ENCODE results near the gene NSD1.

Gene NSD1

GRCh38 chr5:177306674-177307543, 173.3 kb downstream of the NSD1 start:
- Mint-ChIP-seq H3K4me1 (peaks cover 56% of the 10 kb centered on the region), H3K4me3 (peak overlapping the region; percentile 33)

GRCh38 chr5:177307544-177308363, 174.2 kb downstream of the NSD1 start:
- no peak overlapping the region for H3K27ac Mint-ChIP-seq
- H3K9me3 Mint-ChIP-seq: no peaks in the 10 kb centered on the region
- no peaks in the 10 kb centered on the region for H3K27me3 Mint-ChIP-seq

More at GRCh38 chr5:177306674-177307543, 173.3 kb downstream of the NSD1 start:
- no peaks in the 10 kb centered on the region for H3K9me3 Mint-ChIP-seq
- H3K27me3 Mint-ChIP-seq: no peaks in the 10 kb centered on the region
- no peak overlapping the region for H3K27ac Mint-ChIP-seq
- H3K36me3 Mint-ChIP-seq: peaks cover 7% of the 10 kb centered on the region

GRCh38 chr5:177308740-177309139, 175.2 kb downstream of the NSD1 start:
- H3K27me3 Mint-ChIP-seq: no peaks in the 10 kb centered on the region
- peak overlapping the region; percentile 44 for H3K4me3 Mint-ChIP-seq
- no peaks in the 10 kb centered on the region for H3K9me3 Mint-ChIP-seq
- H3K36me3 Mint-ChIP-seq: peaks cover 7% of the 10 kb centered on the region
- H3K4me1 Mint-ChIP-seq: peaks cover 55% of the 10 kb centered on the region
- H3K27ac Mint-ChIP-seq: no peak overlapping the region

More at GRCh38 chr5:177307544-177308363, 174.2 kb downstream of the NSD1 start:
- H3K4me3 Mint-ChIP-seq: no peak overlapping the region
- H3K36me3 Mint-ChIP-seq: peaks cover 7% of the 10 kb centered on the region
- peaks cover 53% of the 10 kb centered on the region for H3K4me1 Mint-ChIP-seq

- peaks cover 48% of the 10 kb centered on the region for H3K4me1 Mint-ChIP-seq
- H3K27ac Mint-ChIP-seq: peak overlapping the region; percentile 62
- no peaks in the 10 kb centered on the region for H3K27me3 Mint-ChIP-seq
- peaks cover 7% of the 10 kb centered on the region for H3K36me3 Mint-ChIP-seq
- peak overlapping the region; percentile 59 for H3K4me3 Mint-ChIP-seq
- no peaks in the 10 kb centered on the region for H3K9me3 Mint-ChIP-seq
These were observed 176.0 kb downstream of the NSD1 start for GRCh38 chr5:177309351-177310191.

GRCh38 chr5:177310332-177310731, 176.8 kb downstream of the NSD1 start:
- Mint-ChIP-seq H3K27me3 (no peaks in the 10 kb centered on the region), H3K36me3 (peaks cover 3% of the 10 kb centered on the region), H3K27ac (no peak overlapping the region), H3K4me1 (peaks cover 41% of the 10 kb centered on the region), H3K9me3 (no peaks in the 10 kb centered on the region), H3K4me3 (no peak overlapping the region)

DNA sequence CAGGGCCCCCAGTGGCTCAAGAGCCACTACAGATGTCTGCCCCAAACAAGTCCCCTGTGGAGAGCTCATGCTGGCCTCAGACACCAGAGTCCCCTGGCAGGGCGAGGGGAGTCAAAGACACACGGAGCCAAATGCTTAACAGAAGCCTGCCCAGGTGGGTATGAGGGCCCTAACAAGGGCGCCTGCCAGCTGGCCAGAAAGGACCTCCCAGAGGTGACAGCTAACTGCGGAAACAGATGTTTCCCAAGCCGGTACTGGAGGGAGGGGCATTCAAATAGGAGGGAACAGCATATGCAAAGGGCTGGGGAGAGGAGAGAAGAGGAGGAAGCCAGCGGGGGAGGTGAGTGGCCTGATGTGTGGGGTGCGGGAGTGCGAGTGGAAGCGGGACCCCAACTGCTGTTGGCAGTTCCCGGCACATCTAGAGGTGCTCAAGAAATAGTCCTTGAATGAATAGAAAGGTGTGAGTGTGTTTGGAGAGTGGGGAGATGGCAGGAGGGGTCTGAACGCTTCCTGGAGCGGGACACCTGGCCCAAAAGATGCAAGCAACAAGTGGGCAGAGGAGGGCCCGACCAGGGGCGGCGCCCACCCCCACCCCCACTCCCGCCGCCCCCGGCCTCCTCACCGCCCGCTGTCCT, 177.3 kb downstream of the NSD1 start:
- H3K4me1 Mint-ChIP-seq: peaks cover 36% of the 10 kb centered on the region
- H3K27me3 Mint-ChIP-seq: no peaks in the 10 kb centered on the region
- H3K4me3 Mint-ChIP-seq: peak overlapping the region; percentile 82
- peaks cover 3% of the 10 kb centered on the region for H3K36me3 Mint-ChIP-seq
- H3K9me3 Mint-ChIP-seq: no peaks in the 10 kb centered on the region
- peak overlapping the region; percentile 73 for H3K27ac Mint-ChIP-seq

GRCh38 chr5:177311392-177311722, 177.8 kb downstream of the NSD1 start:
- no peaks in the 10 kb centered on the region for H3K36me3 Mint-ChIP-seq
- H3K27ac Mint-ChIP-seq: no peak overlapping the region
- no peaks in the 10 kb centered on the region for H3K9me3 Mint-ChIP-seq
- no peak overlapping the region for H3K4me3 Mint-ChIP-seq
- no peaks in the 10 kb centered on the region for H3K27me3 Mint-ChIP-seq
- peaks cover 32% of the 10 kb centered on the region for H3K4me1 Mint-ChIP-seq

DNA sequence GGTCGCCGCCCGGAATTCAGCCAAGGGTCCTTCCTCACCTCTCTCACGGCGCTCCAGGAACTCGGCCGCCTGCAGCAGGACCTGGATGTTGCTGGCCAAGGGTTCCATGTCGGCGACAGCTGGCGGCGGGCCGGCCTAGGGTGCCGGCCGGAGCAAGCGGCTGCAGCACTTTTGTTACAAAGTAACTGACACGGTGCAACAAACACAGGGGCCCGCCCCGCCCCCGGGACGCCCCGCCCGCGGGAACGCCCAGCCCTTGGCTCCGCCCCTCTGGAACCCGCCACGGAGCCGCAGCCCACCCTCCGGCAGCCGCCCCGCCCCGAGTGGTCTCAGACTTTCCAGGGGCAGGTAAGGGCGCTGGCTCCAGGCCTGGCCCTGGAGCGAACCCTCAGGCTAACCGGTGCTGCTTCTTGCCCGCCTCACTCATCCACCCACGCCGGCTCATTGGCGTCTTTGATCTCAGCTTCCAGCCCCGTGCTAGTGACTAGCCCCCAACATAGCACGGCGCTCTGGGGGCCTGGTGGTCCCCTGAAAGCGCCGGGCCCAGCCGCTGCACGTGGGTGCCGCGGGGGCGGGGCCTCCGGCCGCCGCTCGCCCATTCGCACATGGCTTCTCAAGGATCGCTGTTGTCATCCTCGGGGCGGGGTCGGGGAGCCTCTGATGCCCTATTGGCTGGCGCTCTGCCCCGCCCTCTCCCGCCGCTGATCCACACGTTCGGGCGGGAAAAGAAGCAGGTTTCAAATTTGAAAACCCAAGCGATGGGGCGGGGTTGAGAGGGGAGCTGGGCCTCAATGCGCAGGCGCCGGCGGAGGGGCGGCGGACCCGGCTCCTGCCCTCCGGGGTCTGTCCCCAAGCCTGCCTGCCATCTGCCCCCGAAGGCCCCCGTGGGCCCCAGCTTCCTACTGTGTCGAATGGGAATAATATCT, 178.4 kb downstream of the NSD1 start, which contains the start of gene MXD3:
Gene MXD3 (minus strand): TSS at position 176 of the 926 bp plus-strand sequence. CDS start 68 bp downstream, at position 108.
- no peaks in the 10 kb centered on the region for H3K9me3 Mint-ChIP-seq

GRCh38 chr5:177312649-177313181, 179.1 kb downstream of the NSD1 start:
- H3K4me3 Mint-ChIP-seq: peak overlapping the region; percentile 84
- no peak overlapping the region for H3K27ac Mint-ChIP-seq
- no peaks in the 10 kb centered on the region for H3K36me3 Mint-ChIP-seq
- H3K9me3 Mint-ChIP-seq: no peaks in the 10 kb centered on the region
- no peaks in the 10 kb centered on the region for H3K27me3 Mint-ChIP-seq
- peaks cover 25% of the 10 kb centered on the region for H3K4me1 Mint-ChIP-seq

More for the DNA sequence above, 178.4 kb downstream of the NSD1 start, which contains the start of gene MXD3:
- no peaks in the 10 kb centered on the region for H3K27me3 Mint-ChIP-seq
- no peaks in the 10 kb centered on the region for H3K36me3 Mint-ChIP-seq
- peak within 1 kb of the TSS; percentile 84 for H3K4me3 Mint-ChIP-seq
- peak within 1 kb of the TSS; percentile 73 for H3K27ac Mint-ChIP-seq
- peaks cover 26% of the 10 kb centered on the region for H3K4me1 Mint-ChIP-seq

GRCh38 chr5:177313561-177314259, 180.1 kb downstream of the NSD1 start:
- no peaks in the 10 kb centered on the region for H3K36me3 Mint-ChIP-seq
- no peak overlapping the region for H3K27ac Mint-ChIP-seq
- H3K9me3 Mint-ChIP-seq: no peaks in the 10 kb centered on the region
- no peak overlapping the region for H3K4me3 Mint-ChIP-seq
- H3K27me3 Mint-ChIP-seq: no peaks in the 10 kb centered on the region
- peaks cover 32% of the 10 kb centered on the region for H3K4me1 Mint-ChIP-seq

DNA sequence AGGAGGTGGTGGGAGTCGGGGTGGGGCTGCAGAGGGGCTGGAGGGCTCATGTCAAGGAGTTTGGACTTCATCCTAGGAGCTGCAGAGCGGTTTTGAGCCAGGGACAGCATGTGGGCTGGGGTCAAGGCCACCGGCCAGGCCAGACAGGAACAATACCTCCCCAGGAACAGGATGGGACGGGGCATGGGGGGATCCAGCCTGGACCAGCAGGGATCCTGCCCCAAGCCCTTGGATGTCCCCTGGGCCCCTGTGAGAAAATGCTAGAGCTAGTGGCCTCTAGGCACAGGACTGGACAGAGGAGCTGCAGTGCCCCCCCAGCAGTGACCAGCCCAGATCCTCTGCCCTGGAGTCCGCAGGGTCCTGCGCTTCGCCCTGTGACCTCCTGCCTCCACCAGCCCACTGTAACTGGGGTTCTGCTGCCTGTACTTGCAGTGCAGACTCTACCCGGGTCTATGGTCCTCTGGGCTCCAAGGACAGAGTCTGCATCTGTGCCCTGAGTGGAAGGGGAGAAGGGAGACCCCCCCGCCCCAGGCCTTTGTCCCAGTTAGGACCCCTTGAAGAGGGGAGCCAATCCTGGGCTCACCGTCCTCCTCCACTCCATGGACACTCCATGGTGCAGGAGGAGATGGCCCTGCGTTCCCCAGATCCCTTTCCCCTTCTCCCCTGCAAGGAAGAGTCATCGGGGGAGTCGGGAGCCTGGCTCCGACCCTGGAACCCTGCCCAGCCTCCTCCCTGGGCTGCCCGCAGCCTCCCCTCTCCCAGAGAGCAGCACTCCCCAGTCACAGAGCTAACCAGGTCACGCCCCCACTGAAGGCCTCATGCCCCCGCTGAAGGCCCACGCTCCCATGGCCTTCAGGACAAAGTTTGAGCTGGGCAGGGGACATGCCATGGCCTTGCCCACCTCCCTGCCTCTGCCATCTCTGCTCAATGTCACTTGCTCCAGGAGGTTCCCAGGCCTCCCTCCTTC, 181.1 kb downstream of the NSD1 start:
- Mint-ChIP-seq H3K27me3 (no peaks in the 10 kb centered on the region), H3K4me3 (no peak overlapping the region), H3K36me3 (no peaks in the 10 kb centered on the region), H3K27ac (no peak overlapping the region), H3K9me3 (no peaks in the 10 kb centered on the region), H3K4me1 (peaks cover 28% of the 10 kb centered on the region)

DNA sequence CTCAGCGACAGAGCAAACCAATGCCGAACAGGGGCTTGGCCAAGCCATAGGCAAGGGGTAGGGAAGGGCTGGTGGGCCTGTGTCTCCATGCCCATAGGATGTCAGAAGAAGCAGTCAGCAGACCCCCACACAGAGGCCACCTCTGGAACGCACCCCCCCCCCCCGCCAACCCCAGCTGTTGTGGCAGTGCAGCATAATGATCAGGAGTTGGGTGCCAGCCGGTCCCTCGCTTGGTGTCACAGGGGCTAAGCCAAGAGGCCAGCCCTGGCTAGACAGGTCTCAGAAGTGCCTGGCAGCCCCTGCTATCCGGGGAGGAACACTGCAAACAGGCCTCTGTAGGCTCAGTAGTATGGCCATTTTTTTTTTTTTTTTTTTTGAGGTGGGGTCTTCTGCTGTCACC, 181.8 kb downstream of the NSD1 start:
- Mint-ChIP-seq H3K27ac (no peak overlapping the region), H3K27me3 (no peaks in the 10 kb centered on the region), H3K4me3 (no peak overlapping the region), H3K36me3 (no peaks in the 10 kb centered on the region), H3K9me3 (no peaks in the 10 kb centered on the region), H3K4me1 (peaks cover 28% of the 10 kb centered on the region)

Data from activated naive CD4-positive, alpha-beta T cell treated with anti-CD3 and anti-CD28 coated beads, Interleukin-2, amount 50 U/mL, for 24 hours (primary cell).